Cardiac fibroblast (primary cell): Measurements from ENCODE around the gene OR2A14.
"Not testable (repeated sequence)": the region's sequence is repeated elsewhere in the genome, so short reads cannot be mapped to it uniquely, and the experiment has no call there.

Experiments used
- DNase-seq, 2 donors: peaks; one replicate each; pipeline versions ENCODE4 v3.0.0 to v3.0.0-alpha.2; 2010; ENCODE audit warnings: low read depth in 2 of 2
- H3K4me3 ChIP-seq, 2 donors: replicated peaks in 1 of 2; 1 replicate in 1 of 2; 2 replicates in 1 of 2; pipeline ENCODE4 v1.5.1; 2011; ENCODE audit warnings: low read depth in 2 of 2, low read length in 2 of 2, mild to moderate bottlenecking in 2 of 2, moderate library complexity in 1 of 2
- TF ChIP-seq, protein P1 (sequence below): IDR thresholded peaks from one replicate; pipeline ENCODE4 v1.5.1; 2011; ENCODE audit warnings: low read depth, mild to moderate bottlenecking, low read length, inconsistent platforms

The OR2A14 gene

DNA sequence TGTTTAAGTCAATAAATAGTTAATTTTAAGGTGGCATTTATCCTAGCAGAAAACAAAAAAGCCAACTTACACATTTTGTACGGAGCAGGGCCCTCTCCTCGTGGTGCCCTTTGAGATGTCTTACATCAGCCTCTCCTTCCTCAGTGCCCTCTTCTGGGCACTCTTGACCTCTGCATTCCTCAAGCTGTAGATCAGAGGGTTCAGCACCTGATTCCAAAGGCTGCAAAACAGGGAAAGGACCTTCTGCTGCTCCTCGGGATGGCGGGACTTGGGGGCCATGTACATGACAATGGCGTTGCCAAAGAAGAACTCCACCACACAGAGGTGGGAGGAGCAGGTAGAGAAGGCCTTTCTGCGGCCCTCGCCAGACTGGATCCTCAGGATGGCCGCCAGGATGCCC lies 4.6 kb upstream of the OR2A14 start:
- no peak for DNase-seq
- no peak overlapping the region for H3K4me3 ChIP-seq
- TF ChIP-seq, protein P1, sequence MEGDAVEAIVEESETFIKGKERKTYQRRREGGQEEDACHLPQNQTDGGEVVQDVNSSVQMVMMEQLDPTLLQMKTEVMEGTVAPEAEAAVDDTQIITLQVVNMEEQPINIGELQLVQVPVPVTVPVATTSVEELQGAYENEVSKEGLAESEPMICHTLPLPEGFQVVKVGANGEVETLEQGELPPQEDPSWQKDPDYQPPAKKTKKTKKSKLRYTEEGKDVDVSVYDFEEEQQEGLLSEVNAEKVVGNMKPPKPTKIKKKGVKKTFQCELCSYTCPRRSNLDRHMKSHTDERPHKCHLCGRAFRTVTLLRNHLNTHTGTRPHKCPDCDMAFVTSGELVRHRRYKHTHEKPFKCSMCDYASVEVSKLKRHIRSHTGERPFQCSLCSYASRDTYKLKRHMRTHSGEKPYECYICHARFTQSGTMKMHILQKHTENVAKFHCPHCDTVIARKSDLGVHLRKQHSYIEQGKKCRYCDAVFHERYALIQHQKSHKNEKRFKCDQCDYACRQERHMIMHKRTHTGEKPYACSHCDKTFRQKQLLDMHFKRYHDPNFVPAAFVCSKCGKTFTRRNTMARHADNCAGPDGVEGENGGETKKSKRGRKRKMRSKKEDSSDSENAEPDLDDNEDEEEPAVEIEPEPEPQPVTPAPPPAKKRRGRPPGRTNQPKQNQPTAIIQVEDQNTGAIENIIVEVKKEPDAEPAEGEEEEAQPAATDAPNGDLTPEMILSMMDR: no peak

DNA sequence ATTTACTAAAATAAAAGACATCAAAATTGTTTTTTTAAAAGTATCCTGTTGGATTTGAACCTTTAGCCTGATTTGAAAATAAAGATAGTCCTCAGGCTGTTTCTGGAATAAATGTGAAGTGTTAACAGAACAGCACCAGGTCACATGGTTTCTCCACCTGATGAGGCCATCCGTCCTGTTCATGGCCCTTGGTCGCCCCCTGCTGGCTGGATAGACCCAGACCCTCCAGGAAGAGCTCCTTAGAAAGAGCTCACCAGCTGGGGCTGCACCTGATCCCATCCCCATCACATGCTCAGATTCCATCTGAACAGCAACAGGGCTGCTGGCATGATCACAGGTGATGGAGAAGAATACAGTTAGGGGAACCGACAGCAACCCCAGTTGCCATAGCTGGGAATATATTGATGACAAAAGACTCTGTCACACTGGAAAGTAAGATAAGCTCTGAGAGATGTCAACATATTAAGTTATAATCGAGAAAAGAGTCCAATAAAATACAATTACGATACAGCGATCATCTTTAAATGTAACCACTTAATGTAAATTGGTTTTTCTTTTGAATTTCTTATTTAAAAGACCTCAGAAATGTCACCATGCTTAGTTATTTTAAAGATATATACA lies 4.8 kb downstream of the OR2A14 start:
- DNase-seq: peak; percentile 88 to 89
- TF ChIP-seq, protein P1: peak; percentile 90

DNA sequence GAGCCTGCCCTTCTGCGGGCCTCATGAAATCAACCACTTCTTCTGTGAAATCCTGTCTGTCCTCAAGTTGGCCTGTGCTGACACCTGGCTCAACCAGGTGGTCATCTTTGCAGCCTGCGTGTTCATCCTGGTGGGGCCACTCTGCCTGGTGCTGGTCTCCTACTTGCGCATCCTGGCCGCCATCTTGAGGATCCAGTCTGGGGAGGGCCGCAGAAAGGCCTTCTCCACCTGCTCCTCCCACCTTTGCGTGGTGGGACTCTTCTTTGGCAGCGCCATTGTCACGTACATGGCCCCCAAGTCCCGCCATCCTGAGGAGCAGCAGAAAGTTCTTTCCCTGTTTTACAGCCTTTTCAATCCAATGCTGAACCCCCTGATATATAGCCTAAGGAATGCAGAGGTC lies 6.6 kb downstream of the OR2A14 start:
- not testable (repeated sequence) for DNase-seq, H3K4me3 ChIP-seq

More for the DNA sequence above, 4.8 kb downstream of the OR2A14 start:
- H3K4me3 ChIP-seq: no peak overlapping the region

DNA sequence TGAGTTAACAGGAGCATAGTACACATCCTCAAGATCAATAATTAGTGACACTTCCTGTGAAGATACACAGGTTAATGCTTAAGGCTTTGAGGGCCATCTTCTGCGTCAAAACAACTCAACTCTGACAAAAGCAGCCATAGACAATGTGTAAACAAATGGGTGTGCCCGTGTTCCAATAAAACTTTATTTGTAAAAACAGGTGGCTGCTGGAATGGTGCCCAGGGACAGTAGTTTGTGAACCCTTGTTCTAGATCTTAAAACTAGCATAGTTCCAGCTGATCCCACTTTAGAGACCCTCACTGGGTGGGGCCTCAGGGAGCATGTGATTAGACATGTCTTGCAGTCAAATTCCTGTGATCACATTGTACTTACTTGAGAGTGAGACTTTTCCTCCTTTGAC lies 7.8 kb downstream of the OR2A14 start:
- H3K4me3 ChIP-seq: no peak overlapping the region
- TF ChIP-seq, protein P1: no peak
- DNase-seq: no peak

DNA sequence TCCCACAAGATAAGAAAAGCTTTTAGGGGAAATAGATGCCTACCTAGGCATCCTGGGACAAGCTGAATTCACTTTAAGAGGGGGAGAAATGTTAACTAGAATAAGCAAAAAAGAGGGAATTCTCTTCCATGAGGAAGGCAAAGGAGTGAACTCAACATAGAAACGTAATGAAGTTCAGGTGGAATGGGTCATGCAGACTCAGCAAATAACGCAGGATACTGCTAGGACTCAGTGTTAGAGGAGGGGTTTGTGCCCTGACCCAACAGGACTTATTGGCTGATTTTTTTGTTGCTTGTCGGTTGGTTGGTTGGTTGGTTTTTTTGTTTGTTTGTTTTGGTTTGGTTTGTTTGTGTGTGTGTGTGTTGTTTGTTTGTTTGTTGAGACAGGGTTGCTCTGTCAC lies 9.3 kb downstream of the OR2A14 start:
- TF ChIP-seq, protein P1: no peak
- no peak overlapping the region for H3K4me3 ChIP-seq
- DNase-seq: no peak

DNA sequence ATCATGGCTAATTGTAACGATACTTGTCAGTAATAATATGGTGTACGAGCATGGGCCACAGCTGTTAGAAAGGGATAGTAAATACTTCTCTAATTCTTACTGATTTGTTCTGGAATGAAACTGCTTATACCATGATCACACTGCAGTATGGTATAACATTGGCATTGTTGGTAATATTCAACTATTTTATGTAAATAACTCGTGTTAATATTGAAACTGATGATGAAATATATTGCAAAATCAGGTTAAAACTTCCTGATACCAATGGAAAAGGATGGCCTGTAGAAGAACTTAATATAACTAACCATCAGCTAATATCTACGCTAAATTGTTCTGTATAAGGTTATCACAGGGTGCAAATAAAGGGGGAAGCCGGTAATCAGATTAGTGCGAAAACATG lies 10.3 kb downstream of the OR2A14 start:
- TF ChIP-seq, protein P1: no peak
- DNase-seq: no peak
- H3K4me3 ChIP-seq: no peak overlapping the region

DNA sequence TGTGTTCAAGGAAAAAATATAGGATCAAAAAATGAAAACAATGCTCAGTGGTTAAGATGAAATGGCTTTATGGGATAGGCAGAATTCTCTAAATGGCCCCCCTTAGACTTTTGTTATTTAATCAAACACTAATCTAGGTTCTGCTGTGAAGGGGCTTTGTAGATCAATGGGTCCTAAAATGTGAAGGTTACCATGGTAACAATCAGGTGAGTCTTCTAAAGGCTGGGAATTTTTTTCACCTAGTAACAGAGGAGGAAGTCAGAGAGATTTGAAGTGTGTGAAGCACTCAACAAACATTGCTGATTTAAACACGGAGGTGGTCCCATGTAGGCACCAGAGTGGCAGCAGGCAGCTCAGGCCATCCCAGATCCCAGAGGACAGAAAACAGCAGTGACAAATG lies 11.1 kb downstream of the OR2A14 start:
- DNase-seq: no peak

More for the DNA sequence above, 11.1 kb downstream of the OR2A14 start:
- TF ChIP-seq, protein P1: no peak
- no peak overlapping the region for H3K4me3 ChIP-seq
